GM12874 (cell line): ENCODE data around the gene NCOA1.

ENCODE experiments used
- TF ChIP-seq, protein P1 (sequence below): IDR thresholded peaks from 2 replicates; pipeline ENCODE4 v1.5.1; 2011; ENCODE audit warnings: low read depth, mild to moderate bottlenecking, control low read depth, low read length, moderate library complexity; ENCODE audit not compliant: insufficient read depth

NCOA1 gene

DNA sequence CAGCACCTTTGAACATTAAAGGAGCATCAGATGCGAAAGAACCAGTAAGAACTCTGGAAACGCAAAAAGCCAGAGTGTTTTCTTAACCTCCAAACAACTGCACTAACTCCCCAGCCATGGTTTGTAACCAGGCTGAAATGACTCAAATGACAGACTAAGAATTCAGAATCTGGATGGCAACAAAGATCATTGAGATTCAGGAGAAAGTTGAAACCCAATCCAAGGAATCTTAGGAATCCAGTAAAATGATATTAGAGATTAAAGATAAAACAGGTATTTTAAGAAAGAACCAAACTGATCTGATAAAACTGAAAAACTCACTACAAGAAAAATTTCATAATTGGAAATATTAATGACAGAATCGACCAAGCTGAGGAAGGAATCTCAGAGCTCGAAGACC, 185.4 kb downstream of the NCOA1 start:
- TF ChIP-seq, protein P1, sequence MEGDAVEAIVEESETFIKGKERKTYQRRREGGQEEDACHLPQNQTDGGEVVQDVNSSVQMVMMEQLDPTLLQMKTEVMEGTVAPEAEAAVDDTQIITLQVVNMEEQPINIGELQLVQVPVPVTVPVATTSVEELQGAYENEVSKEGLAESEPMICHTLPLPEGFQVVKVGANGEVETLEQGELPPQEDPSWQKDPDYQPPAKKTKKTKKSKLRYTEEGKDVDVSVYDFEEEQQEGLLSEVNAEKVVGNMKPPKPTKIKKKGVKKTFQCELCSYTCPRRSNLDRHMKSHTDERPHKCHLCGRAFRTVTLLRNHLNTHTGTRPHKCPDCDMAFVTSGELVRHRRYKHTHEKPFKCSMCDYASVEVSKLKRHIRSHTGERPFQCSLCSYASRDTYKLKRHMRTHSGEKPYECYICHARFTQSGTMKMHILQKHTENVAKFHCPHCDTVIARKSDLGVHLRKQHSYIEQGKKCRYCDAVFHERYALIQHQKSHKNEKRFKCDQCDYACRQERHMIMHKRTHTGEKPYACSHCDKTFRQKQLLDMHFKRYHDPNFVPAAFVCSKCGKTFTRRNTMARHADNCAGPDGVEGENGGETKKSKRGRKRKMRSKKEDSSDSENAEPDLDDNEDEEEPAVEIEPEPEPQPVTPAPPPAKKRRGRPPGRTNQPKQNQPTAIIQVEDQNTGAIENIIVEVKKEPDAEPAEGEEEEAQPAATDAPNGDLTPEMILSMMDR, result no peak

- TF ChIP-seq, protein P1, result no peak
Observed at GRCh38 chr2:24680196-24680595, 189.1 kb downstream of the NCOA1 start.

DNA sequence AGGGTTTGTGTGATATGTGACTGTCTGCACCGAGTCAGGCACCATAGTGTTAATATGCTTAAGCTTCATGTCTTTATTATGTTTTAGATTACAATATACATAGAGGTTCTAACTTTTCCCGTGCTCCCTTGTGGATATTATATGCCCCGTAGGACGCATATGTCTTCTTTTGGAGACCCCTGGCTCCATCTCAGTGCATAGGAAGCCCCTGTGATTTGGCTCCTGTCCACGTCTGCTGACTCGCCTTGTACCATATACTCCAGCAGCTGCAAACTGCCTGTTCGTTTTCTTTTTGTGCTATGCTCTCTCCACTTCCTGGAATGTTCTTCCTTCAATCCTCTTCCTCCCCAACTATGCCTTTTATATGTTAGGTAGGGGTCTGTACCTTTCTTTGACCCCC, 191.2 kb downstream of the NCOA1 start:
- TF ChIP-seq, protein P1, result no peak

GRCh38 chr2:24683408-24683807, 192.4 kb downstream of the NCOA1 start:
- TF ChIP-seq, protein P1, result no peak

GRCh38 chr2:24690524-24690923, 199.5 kb downstream of the NCOA1 start:
- TF ChIP-seq, protein P1, result no peak

DNA sequence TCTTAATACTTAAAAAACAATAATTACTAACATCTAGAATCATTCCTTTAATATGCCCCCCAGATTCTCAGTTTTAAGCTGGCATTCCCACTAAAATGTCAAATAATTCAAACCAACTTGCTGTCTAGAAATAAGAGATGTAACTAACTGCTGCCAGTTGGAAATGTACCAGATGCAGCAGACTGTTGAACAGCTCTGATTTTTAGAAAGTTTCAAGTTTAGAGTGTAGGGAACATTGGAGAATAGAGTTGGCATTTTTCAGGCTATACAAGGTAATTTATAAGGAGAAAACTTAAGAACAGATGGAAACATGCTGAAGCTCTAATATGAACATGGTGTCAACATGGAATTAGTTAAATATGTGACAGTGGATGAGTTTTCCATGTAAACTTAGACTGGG, 200.8 kb downstream of the NCOA1 start:
- TF ChIP-seq, protein P1, result no peak

DNA sequence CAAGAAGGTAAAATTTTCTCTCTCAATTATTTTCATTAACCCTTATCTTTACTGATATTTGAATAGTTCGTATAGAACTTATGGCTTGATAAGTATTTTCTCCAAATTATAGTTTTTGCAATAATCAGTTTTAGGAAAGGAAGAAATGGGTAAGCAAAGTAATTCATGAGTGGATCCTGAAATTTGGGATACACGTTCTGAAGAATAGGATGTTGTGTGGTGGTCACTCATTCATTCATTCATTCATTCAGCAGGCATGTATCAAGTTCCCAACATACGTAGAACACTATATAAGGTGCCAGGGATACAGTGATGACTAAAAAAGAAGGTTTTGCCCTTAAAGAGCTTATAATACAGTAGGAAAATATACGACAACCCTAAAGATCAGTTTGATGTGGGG, 206.7 kb downstream of the NCOA1 start:
- TF ChIP-seq, protein P1, result no peak

DNA sequence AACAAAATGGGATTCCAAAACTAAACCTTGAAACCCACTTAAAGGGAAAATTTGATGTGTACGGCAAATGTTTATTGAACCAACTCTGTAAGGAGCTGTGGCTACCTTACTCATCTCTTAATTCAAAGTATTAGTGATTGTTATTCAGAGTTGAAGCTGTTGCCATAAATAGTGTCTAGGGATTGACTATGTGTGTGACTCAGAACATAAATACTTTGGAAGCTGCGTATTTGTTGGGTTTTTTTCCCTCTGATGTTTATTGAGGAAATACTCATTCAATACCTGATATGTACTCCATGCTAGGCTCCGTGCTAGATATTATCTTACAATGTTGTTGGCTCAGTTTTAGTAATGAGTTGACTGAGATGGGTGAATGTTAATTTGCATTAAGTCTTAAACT, 211.7 kb downstream of the NCOA1 start:
- TF ChIP-seq, protein P1, result no peak
